Measurements from ENCODE around the gene CRYBG2.
A peak's percentile ranks its signal among the peaks of the same experiment; 100 is the strongest.

Gene CRYBG2

GRCh38 chr1:26280333-26281042 is 73.4 kb downstream of the CRYBG2 start:
- DNase-seq (ENCODE audit: low read depth): no peak

GRCh38 chr1:26279456-26280332 is 74.2 kb downstream of the CRYBG2 start, which contains the start of gene SH3BGRL3:
Gene SH3BGRL3 (plus strand): TSS chr1:26280086. CDS start chr1:26280156, 70 bp downstream.
- peak; percentile 82 for DNase-seq (ENCODE audit: low read depth)

GRCh38 chr1:26278724-26279455 is 75.0 kb downstream of the CRYBG2 start:
- DNase-seq (ENCODE audit: low read depth): no peak

- no peak for DNase-seq (ENCODE audit: low read depth)
Observed at GRCh38 chr1:26278303-26278702, 75.6 kb downstream of the CRYBG2 start.

- no peak for DNase-seq (ENCODE audit: low read depth)
Observed at GRCh38 chr1:26277719-26278118, 76.2 kb downstream of the CRYBG2 start.

GRCh38 chr1:26277261-26277661 is 76.7 kb downstream of the CRYBG2 start:
- DNase-seq (ENCODE audit: low read depth): no peak

GRCh38 chr1:26276432-26276838 is 77.5 kb downstream of the CRYBG2 start:
- no peak for DNase-seq (ENCODE audit: low read depth)

- peak; percentile 68 for DNase-seq (ENCODE audit: low read depth)
Observed at GRCh38 chr1:26275580-26276431, 78.1 kb downstream of the CRYBG2 start.

- no peak for DNase-seq (ENCODE audit: low read depth)
Observed at GRCh38 chr1:26274801-26275425, 79.0 kb downstream of the CRYBG2 start.

Measured in T follicular helper cell (primary cell).